Measurements from ENCODE around the gene COL4A2. TPM values are rescaled to one million over a fixed set of nuclear protein-coding genes. Genes with fewer than 3 reads are reported as not detected.

COL4A2 gene
- total RNA-seq, 1 donor from 2014 or later: 159 TPM

DNA sequence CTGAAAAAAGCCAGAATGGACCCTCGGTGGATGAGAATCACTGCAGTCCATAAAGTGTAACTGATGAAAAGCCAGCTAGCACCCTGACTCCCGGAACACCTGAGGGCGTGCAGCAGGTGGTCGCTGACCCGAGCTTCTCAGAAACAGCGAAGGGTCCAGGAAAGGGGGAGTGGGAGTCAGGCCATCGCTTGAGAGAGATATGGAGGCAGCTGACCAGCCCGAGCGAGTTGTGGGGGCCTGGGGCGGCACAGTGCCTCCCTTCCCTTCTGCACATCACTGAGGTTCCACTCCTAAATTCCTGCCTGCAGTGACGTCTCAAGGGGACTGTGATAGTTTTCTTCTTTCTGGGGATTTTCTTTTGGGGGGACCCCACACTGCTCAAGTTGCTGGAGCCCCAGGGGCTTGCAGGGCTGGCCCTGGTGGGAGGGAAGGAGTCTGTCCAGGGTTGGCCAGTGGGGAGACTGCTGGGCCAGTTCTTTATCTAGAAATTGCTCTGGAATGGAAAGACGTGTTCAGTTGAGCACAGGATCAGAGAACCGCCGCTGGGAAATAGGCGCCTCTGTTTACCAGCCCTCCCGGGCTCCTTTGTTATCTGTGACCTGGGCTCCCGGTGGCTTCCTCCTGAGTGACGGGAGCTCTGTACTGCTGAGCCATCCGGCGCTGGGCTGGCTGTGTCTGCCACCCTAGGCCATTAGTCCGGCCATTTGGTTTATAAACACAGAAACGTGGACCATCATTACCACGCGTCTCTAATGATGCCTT lies 183.1 kb downstream of the COL4A2 start:
- Mint-ChIP-seq H3K36me3 (ENCODE audit: low read depth) (peaks cover 13% of the 10 kb centered on the region), H3K9me3 (no peaks in the 10 kb centered on the region), H3K4me3 (no peak overlapping the region), H3K4me1 (peaks cover 12% of the 10 kb centered on the region), H3K27me3 (ENCODE audit: low read depth) (no peaks in the 10 kb centered on the region), H3K27ac (ENCODE audit: unreplicated experiment) (no peak overlapping the region)
- TF ChIP-seq, protein P1, sequence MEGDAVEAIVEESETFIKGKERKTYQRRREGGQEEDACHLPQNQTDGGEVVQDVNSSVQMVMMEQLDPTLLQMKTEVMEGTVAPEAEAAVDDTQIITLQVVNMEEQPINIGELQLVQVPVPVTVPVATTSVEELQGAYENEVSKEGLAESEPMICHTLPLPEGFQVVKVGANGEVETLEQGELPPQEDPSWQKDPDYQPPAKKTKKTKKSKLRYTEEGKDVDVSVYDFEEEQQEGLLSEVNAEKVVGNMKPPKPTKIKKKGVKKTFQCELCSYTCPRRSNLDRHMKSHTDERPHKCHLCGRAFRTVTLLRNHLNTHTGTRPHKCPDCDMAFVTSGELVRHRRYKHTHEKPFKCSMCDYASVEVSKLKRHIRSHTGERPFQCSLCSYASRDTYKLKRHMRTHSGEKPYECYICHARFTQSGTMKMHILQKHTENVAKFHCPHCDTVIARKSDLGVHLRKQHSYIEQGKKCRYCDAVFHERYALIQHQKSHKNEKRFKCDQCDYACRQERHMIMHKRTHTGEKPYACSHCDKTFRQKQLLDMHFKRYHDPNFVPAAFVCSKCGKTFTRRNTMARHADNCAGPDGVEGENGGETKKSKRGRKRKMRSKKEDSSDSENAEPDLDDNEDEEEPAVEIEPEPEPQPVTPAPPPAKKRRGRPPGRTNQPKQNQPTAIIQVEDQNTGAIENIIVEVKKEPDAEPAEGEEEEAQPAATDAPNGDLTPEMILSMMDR (conservative IDR thresholded peaks at IDR 0.05): no peak
- no peak for DNase-seq (ENCODE audit: low read depth, low spot score)

DNA sequence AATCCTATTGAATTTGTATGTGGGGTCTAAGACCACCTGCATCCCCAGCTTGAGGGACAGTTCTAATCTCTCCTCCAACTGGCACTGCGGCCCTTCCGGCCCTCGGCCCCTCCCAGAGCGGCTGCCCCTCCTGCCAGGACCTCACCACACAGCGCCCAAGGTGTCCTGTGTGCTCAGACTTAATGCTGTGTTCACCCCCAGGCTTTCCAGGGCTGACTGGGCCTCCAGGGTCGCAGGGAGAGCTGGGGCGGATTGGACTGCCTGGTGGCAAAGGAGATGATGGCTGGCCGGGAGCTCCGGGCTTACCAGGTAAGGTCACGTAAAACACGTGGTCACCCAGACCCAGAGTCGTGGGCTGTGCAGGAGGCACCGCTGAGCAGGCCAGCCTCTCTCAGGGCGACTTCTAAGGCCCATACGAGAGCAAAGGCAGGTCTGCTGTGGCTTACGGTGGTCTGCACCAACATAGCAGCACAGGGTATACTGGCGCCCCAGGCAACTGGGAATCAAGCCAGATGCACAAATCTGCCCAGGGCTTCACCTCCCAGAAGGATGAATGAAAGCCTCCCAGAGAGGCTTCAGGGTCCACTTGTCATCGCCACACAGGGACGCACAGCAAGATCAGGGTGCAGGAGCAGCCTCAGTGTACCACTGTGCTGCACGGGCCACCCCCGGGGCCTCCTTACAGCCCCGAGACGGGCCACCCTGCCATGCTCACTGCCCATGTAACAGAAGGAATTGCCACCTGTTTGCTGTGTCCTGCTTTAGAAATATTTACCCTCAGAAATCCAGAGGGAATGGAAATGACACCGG lies 185.0 kb downstream of the COL4A2 start:
- DNase-seq (ENCODE audit: low read depth, low spot score): no peak
- TF ChIP-seq, protein P1 (conservative IDR thresholded peaks at IDR 0.05): no peak
- Mint-ChIP-seq H3K27ac (ENCODE audit: unreplicated experiment) (no peak overlapping the region), H3K9me3 (no peaks in the 10 kb centered on the region), H3K36me3 (ENCODE audit: low read depth) (peaks cover 17% of the 10 kb centered on the region), H3K27me3 (ENCODE audit: low read depth) (no peaks in the 10 kb centered on the region), H3K4me3 (no peak overlapping the region), H3K4me1 (no peaks in the 10 kb centered on the region)

DNA sequence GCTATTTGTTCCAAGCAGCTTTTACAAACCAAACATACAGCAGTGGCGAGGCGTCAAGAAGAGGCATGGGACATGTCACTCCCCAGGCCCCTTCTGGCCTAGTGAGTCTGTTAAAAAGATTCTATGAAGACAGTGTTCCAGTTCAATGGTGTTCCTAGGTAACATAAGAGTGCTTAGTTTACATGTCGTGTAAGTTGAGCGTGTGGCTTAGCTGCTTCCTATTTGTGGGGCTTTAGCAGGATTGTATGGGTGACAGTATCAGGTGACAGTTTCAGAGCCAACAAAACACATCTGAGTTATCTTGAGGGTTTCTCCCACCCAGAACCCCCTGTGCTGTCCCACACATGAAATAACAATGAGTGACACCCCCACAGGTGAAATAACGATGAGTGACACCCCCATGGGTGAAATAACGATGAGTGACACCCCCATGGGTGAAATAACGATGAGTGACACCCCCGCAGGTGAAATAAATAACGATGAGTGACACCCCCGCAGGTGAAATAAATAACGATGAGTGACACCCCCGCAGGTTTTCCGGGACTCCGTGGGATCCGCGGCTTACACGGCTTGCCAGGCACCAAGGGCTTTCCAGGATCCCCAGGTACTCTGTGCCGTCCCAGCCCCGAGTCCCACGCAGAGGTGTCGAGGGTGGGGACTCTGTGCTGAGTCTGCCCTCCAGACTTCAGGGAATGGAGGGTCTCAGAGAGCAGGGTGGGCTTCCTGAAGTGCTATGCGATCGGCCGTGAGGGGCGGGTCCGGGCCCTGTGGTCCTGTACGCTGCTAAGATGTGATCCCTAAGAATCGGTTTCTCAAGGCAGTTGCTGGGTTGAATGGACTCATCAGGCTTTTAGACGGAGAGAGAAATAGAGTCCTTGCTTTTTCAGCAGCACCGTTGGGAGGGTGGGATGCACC lies 185.9 kb downstream of the COL4A2 start:
- DNase-seq (ENCODE audit: low read depth, low spot score): no peak
- Mint-ChIP-seq H3K9me3 (no peaks in the 10 kb centered on the region), H3K36me3 (ENCODE audit: low read depth) (peaks cover 15% of the 10 kb centered on the region), H3K27me3 (ENCODE audit: low read depth) (no peaks in the 10 kb centered on the region), H3K4me1 (no peaks in the 10 kb centered on the region), H3K27ac (ENCODE audit: unreplicated experiment) (no peak overlapping the region), H3K4me3 (no peak overlapping the region)
- TF ChIP-seq, protein P1 (conservative IDR thresholded peaks at IDR 0.05): no peak

DNA sequence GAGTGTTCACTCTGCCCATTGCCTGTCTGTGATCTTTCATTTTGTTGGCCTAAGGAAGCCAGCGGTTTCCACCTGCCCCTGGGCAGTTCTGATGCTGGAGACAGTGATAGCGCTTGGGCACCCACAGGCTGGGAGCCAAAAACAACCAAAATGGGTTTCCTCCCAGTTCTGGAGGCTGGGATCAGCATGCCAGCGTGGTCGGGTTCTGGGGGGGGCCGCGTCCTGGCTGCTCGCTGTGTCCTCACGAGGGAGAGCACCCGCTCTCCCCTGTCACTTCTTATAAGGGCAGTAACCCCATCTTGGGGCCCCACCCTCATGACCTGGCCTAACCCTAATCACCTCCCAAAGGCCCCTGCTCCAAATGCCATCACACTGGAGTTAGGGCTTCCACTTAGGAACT lies 186.5 kb downstream of the COL4A2 start:
- Mint-ChIP-seq H3K4me3 (no peak overlapping the region), H3K9me3 (no peaks in the 10 kb centered on the region), H3K27me3 (ENCODE audit: low read depth) (no peaks in the 10 kb centered on the region), H3K27ac (ENCODE audit: unreplicated experiment) (no peak overlapping the region), H3K36me3 (ENCODE audit: low read depth) (peaks cover 20% of the 10 kb centered on the region), H3K4me1 (no peaks in the 10 kb centered on the region)
- no peak for DNase-seq (ENCODE audit: low read depth, low spot score)
- TF ChIP-seq, protein P1 (conservative IDR thresholded peaks at IDR 0.05): no peak

DNA sequence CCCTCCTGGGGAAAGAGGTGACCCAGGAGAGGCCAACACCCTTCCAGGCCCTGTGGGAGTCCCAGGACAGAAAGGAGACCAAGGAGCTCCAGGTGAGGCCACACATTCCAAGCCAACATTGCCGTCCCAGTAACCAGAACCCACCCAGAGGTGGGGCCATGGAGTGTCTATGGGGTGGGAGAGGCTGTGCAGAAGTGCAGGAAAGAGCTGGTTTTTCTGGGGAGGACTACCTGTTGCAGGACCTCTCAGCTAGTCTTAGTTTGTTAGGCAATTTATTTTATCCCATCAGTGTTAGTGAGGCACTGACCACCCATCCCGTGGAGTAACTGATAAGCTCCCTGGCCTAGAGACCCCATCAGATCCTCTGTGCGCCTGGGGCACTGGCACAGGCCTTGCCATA lies 188.3 kb downstream of the COL4A2 start:
- H3K36me3 Mint-ChIP-seq (ENCODE audit: low read depth): peaks cover 32% of the 10 kb centered on the region
- no peaks in the 10 kb centered on the region for H3K4me1 Mint-ChIP-seq
- H3K27ac Mint-ChIP-seq (ENCODE audit: unreplicated experiment): peak overlapping the region; percentile 27
- no peaks in the 10 kb centered on the region for H3K27me3 Mint-ChIP-seq (ENCODE audit: low read depth)
- no peak overlapping the region for H3K4me3 Mint-ChIP-seq
- TF ChIP-seq, protein P1 (conservative IDR thresholded peaks at IDR 0.05): no peak
- no peak for DNase-seq (ENCODE audit: low read depth, low spot score)
- H3K9me3 Mint-ChIP-seq: no peaks in the 10 kb centered on the region

All from neural crest cell (in vitro differentiated cells).